ACHN (cell line): ENCODE measurements around the gene ATG13.
"Not testable (repeated sequence)": the region's sequence is repeated elsewhere in the genome, so short reads cannot be mapped to it uniquely, and the experiment has no call there.

Experiments used
- DNase-seq: peaks from one replicate; pipeline ENCODE4 v3.0.0-alpha.2; 2015
- in situ Hi-C: cut with HindIII; loops from 2 replicates; pipeline ENCODE4 v1.10.0; 2017; ENCODE audit warnings: low sequenced_read_pairs, low pct_ligation_motif_present, low pct_unique_long_range_greater_than_20kb

ATG13 gene

DNA sequence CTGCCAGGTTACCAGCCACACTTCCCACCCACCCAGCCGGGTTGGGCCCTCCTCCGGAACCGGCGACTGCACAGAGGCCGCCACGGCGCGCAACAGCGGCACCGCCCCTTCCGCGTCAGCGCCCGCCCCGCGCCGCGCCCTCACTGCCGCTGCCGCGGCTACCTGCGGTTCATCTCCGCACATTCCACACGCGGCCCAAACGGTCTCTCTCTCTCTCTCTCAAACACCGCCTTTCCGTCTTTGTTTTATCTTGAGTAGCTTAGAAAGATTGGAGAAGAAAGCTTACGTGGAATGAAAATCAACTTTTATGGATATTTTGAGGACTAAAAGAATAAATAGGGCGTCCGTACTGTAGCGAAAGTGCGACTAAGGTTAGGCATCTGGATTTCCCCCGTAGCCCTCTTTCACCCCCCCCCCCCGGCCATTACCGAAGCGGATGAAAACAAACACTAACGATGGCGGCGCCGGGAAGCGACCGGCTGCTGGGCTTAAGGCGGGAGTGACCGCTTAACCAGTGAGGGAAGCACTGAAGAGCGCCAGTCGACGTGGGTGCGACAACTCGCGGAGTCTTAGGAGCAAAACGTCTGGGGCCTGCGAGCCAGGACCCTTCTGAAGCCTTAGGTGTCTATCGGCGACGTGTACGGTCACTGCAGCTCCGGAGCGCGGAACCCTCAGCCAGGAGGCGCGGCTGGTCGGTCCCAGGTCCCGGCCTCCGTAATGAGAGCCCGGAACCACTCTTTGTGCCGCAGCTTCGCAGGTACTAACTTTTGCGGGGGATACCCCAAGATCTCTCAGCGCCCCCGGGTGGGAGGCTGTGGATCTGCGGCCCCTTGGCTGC is at the start of gene ATG13, which contains the start of gene HARBI1:
Gene ATG13, plus strand, starts transcription at position 420 of the 838 bp plus-strand sequence. CDS start 26,739 bp downstream, outside the sequence.
Gene HARBI1, minus strand, starts transcription at position 94 of the 838 bp plus-strand sequence. CDS start 990 bp downstream, outside the sequence.
- DNase-seq = peak; percentile 84
- in situ Hi-C loops = no loop called here

DNA sequence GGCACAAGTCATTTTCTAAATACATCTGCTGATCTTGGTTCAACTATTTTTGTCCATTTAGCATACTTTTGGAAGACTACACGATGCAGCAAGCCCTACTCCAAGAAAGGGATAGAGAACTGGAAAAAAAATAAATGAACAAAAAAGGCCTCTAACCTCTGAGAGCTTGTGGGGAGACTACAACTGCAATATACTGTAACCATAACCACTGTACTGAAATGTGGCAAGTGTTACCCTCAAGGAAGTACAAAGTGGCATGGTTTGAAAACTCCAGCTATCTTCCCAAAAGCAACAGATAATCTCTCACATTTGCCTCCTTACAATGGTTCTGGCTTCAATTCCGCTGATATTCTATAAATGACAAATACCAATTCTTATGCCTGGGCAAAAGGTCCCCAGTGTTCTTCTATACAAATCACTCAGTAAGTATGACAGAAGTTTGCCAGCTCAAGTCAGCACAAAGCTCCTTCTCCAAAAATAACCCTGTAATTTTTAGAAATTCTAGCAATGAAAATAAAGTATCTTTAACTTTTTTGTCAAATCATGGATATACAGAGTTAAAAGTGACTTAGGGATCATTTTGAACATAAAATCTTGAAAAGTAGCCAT is 46.5 kb upstream of the ATG13 start:
- DNase-seq = no peak
- in situ Hi-C loops = no loop called here

DNA sequence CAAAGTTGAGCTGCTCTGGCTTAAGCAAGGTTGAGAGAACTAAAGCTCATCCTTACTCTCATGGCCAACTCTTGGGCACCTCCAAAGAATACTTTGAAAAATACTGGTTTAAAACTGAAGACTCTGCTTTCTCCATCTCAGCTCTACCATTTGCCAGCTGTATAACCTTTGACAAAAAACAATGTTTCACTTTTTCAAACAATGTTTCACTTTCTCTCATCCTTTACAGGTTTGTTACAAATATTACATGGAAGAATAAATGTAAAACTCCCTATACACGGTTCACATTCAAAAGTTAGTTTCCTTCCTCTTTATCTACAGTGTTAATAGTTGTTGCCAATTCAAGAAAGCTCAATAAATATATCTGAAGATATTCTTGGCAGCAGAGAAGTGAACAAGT is 42.7 kb upstream of the ATG13 start:
- DNase-seq = no peak
- in situ Hi-C loops = no loop called here

DNA sequence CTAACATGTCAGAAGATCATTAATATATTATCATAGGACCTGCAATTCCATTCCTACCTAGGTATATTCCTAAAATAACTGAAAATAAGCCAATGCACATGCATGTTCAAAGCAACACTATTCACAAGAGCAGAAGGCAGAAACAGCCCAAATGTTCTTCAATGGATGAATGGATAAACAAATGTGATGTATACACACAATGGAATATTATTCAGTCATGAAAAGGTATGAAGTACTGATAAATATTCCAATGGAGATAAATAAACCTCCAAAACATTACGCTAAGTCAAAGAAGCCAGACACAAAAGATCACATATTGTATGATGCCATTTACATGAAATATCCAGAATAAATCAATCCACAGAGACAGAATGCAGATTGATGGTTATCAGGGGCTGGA is 40.3 kb upstream of the ATG13 start:
- DNase-seq = no peak
- in situ Hi-C loops = no loop called here

DNA sequence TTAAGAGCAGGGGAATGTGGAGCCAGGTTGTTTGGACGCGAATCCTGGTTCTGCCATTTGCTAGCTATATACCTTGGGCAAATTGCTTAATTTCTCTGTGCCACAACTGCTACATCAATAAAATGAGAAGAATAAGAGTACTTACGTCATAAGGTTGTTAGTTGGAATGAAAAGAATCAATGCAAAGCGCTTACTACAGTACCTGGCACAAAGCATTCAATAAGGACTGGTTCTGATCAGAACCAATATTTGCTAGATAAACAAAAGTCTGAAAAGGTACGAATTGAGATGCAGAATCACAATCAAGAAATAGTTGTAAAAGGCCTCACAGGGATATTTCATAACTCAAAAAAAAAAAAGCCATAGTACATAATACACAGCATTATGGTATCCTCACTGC is 34.8 kb upstream of the ATG13 start:
- in situ Hi-C loops = no loop called here
- no peak for DNase-seq

DNA sequence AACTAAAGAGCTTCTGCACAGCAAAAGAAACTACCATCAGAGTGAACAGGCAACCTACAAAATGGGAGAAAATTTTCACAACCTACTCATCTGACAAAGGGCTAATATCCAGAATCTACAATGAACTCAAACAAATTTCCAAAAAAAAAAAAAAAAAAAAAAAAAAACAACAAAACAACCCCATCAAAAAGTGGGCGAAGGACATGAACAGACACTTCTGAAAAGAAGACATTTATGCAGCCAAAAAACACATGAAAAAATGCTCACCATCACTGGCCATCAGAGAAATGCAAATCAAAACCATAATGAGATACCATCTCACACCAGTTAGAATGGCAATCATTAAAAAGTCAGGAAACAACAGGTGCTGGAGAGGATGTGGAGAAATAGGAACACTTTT is 33.8 kb upstream of the ATG13 start:
- in situ Hi-C loops, DNase-seq: not testable (repeated sequence)

DNA sequence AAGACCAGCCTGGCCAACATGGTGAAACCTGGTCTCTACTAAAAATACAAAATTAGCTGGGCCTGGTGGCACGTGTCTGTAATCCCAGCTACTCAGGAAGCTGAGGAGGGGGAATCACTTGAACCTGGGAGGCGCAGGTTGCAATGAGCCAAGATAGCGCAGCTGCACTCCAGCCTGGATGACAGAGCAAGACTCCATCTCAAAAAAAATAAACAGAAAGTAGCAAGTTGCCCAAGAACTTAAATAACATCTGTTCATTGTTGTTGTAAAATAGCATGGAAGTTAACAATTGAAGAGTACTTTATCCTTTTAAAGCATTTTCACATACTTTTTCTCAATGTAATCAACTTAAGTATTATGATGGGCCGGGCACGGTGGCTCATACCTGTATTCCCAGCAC is 29.2 kb upstream of the ATG13 start:
- DNase-seq = no peak
- in situ Hi-C loops = no loop called here

DNA sequence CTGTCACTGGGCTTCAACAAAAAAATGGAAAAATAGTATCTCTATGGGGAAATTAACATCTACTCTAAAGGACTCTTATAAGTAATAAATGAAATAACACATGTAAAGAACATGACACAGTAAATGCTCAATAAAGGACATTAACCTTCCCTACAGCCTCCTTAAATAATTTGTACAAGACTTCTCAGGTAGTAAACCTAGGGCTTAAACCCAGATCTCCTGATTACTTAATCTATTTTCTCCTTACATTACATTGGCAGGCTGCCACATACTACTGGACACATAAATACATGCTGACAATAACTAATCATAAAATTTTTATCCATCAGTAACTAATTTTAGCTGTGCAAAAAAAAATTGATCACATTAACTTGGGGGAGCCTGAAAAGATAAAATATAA is 28.4 kb upstream of the ATG13 start:
- in situ Hi-C loops = no loop called here
- DNase-seq = no peak

DNA sequence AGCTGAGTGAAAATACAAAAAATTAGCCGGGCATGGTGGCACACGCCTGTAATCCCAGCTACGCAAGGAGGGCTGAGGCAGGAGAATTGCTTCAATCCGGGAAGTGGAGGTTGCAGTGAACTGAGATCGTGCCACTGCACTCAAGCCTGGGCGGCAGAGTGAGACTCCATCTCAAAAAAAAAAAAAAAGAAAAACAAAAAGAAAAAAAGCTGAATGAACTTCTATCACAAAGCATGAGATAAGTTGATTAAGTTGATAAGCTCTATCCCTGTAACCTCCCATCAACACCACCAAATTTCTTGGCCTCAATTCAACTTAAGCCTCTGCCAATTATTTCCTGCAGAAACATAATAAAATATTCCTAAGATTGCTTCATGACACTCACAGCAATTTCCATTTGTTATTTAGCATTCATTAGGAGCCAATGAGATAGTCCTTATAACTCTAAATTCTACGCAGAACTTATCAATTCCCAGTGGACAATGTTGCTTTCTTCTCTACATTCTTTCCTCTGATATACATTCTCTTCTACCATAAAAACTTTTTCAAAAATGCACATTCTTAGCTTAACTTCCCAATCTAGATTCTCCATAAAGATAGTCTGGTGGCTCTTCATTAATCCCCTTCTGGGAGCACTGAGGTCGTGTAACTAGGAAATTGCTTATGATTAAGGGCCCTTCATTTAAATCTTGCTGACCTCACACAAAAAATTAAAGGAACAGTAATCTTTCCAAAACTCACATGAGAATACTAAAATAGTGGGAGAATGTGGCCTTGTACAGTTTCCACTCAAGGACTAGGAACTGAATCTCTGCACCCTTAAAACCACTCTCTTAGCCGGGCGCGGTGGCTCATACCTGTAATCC is 26.4 kb upstream of the ATG13 start:
- DNase-seq = no peak
- in situ Hi-C loops = no loop called here

DNA sequence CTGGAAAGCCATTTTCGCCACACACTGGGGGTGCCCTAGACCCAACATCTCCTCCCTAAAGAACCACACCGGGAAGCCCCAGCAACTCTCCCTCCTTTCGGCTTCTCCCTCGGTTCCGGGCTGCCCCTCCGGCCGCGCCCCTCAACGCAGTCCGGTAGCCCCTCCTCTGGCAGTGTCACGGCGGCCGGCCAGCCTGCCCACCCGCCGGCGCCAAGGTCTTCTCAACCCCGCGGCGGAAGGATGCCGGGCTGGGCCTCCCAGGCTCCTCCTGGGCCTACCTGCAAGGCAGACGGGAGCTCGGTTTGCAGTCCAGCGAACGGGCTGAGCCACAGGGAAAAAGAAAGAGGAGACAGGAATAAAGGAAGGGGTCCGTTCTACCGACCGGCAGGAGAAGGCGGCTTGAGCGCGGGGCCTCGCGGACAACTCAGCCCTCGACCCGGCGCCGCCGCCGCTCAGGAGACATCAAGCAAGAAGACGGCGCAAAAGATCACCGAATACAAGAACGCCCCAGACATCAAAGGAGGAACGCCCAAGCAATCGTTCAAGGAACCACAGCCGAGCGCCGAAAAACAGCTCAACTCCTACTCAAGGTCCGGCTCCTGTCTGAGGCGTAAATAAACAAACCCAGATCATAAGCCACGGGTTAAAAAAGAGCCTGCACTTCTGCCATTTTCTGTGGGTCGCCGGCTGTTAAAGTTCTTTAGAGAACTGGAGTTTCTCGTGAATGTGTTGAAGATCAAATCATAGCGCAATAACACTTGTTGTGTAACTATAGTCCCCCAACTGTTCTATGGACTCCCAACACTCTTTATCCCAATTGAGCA is 23.6 kb upstream of the ATG13 start, which contains the start of gene AMBRA1:
Gene AMBRA1, minus strand, starts transcription at position 474 of the 824 bp plus-strand sequence. CDS start 45,643 bp downstream, outside the sequence.
- DNase-seq = peak; percentile 88
- in situ Hi-C loops = no loop called here

DNA sequence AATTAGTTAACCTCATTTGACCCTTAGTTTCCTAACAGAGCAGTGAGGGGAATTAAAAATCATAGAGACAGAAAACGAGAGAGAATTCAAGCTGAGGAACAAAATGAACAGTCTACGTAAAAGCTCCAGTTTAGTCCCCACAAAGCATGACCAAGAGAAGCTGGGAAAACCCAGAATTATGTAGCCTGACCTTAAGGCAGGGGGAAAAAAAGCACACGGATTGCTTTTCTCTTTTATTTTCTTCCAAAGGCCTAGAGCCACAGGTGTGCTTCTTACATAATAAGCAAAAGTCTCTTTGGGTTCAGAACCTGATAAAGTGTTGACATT is 23.0 kb upstream of the ATG13 start:
- no peak for DNase-seq

DNA sequence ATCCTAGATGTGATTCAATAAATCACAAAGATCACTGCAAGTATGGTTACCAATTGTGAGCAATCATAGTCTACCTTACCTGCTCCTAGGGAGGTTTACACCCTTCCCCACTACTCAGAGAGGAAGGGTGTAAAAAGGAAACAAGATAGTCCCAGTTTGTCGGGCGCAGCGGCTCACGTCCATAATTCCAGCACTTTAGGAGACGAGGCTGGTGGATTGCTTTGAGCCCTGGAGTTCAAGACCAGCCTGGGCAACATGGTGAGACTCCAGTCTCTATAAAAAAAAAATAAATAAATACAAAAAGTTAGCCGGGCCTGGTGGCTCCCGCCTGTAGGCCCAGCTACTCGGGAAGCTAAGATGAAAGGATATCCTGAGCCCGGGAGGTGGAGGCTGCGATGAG is 22.6 kb upstream of the ATG13 start:
- in situ Hi-C loops = no loop called here
- DNase-seq = no peak

More for the DNA sequence above, 23.0 kb upstream of the ATG13 start:
- in situ Hi-C loops = no loop called here

DNA sequence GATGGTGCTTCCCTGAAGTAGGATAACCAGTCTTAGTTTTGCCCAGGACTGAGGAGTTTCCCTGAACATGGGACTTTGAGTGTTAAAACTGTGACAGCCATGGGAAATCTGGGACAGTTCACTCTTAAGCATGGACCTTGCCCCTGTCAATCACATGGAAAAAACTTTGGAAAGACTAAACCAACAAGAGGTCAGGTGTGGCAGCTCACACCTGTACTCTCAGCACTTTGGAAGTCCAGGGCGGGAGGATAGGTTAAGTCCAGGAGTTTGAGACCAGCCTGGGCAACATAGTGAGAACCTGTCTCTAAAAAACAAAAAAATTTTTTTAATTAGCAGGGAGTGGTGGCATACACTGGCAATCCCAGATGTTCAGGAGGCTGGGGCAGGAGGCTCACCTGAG is 20.2 kb upstream of the ATG13 start:
- in situ Hi-C loops = no loop called here
- no peak for DNase-seq

DNA sequence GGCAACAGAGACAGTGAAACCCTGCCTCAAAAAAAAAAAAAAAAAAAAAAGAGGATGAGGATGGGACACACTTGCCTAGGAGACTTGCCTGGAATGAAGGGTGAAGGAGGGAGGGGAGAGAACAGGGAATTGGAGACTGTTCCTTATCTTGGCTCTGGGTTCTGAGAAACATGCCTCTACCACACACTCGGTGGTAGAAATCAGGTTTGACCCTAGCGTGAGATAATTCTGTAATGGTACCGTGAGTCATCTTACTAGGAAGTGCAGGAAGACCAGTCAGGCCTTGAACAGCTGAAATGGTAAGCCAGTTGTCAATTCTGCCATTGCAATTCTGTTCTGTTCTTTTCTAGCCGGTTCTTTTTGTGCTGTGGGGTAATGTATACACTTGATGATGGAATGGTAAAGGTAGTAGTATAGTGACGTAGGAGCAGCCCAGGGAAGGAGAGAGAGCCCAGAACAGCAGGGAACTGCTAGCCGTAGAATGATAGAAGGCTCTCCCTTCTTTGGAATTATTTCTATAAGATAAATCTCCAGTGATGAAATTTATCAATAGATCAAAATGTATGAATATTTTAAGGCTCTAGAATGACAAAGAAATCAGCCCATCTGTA is 19.6 kb upstream of the ATG13 start:
- peak; percentile 28 for DNase-seq
- in situ Hi-C loops = no loop called here

DNA sequence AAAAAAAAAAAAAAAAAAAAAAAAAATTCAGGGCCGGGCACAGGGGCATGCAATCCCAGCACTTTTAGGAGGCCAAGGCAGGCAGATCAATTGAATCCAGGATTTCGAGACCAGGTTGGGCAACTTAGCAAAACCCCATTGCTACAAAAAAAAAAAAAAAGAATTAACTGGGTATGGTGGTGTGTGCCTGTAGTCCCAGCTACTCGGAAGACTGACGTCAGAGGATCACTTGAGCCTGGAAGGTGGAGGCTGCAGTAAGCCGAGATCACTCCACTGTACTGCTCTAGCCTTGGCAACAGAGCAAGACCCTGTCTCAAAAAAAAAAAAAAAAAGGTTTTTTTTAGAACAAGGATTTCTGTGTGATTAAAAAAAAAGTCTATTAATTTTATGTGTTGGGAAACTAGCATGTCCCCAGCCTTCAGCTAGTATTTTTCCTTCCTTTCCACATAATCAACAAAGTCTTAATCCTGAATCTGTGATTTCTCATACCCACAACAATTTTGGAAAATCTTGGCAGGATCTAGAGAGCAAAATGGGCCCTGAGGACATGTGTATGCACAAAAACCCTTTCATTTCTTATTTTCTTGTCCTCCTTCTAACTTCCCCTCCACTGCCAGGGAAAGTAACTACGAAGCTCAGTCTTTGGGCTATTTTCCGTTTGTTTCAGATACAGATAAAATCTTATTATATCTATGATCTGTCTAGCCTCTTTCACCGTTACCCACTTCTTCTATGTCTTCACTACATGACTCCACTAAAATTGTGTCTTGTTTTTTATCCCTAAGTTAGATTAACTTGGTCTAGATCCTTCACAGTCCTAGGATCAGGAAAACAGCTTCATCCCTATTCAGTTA is 17.8 kb upstream of the ATG13 start:
- DNase-seq = no peak
- in situ Hi-C loops = no loop called here

DNA sequence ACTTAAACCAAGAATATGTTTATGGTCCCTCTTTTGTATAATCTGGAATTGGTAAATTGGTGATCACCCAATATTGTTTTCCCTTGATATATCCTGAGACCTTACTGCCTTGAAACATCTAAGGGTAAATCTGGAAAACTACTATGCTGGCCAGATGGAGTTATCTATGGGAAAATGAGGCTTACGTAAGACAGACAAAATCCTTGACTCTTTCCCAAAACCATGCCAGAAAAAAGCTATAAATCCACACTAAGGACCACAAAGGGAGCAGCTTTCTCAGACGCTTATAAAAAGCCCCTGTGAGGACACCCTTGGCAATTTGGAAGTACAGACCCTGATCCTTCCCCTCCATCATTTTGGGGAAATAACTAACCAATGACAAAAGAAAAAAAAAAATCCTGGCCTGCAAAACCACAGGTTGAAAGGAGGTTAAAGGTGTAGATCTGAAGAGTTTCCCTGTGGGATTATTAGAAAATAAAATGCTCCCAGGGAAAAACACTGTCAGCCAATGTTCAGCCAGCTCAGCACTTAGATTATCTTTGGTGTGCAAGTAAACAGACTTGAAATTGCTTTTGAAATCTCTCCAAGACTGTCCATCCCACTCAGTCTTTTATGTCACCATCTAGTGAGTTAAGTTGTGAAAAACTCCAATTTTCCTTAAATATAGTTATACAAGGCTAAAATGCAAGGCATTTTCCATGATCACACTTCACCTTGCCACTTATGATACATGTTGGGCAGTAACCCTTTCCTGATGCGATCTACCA is 17.0 kb upstream of the ATG13 start:
- no peak for DNase-seq
- in situ Hi-C loops = no loop called here
